Measurements from ENCODE around the gene TREX2. TPM values are rescaled to one million over a fixed set of nuclear protein-coding genes. Genes with fewer than 3 reads are reported as not detected.

TREX2 gene
- total RNA-seq, 1 experiment from 2014 or later: 1.1 TPM

- Histone ChIP-seq H4K91ac (ENCODE audit: insufficient read length, low read depth, low read length) (no peak overlapping the region), H3K14ac (ENCODE audit: insufficient read depth, low read length) (no peak overlapping the region), H3K79me1 (ENCODE audit: insufficient read depth, low read depth, low read length, poor library complexity, severe bottlenecking) (no peaks in the 10 kb centered on the region), H2AFZ (ENCODE audit: low read length) (no peak overlapping the region), H3K23me2 (ENCODE audit: insufficient read length, low read depth, low read length, poor library complexity, severe bottlenecking) (no peaks in the 10 kb centered on the region), H3K9me3 (ENCODE audit: control insufficient read depth, low read depth, low read length) (peaks cover 45% of the 10 kb centered on the region), H3K56ac (ENCODE audit: insufficient read length, low read depth, low read length) (no peak overlapping the region), H2BK15ac (ENCODE audit: low read depth, low read length) (no peak overlapping the region), H2BK5ac (ENCODE audit: insufficient read length, low read length) (no peak overlapping the region), H3K27me3 (ENCODE audit: insufficient read depth, low read length) (no peaks in the 10 kb centered on the region), H4K8ac (replicated peaks; ENCODE audit: insufficient read length, low read depth, low read length) (no peak overlapping the region), H3K27ac (ENCODE audit: insufficient read length, low read depth, low read length) (no peak overlapping the region), H2BK20ac (ENCODE audit: low read depth, low read length, poor library complexity, severe bottlenecking) (no peak overlapping the region), H4K5ac (ENCODE audit: insufficient read length, low read depth, low read length) (no peak overlapping the region), H3K79me2 (ENCODE audit: insufficient read depth, low read length) (no peaks in the 10 kb centered on the region), H3K4me2 (ENCODE audit: insufficient read depth, insufficient read length, low read length) (no peak overlapping the region), H3K18ac (ENCODE audit: insufficient read length, low read depth, low read length) (no peak overlapping the region), H3T11ph (ENCODE audit: low read length) (no peak overlapping the region), H2BK12ac (ENCODE audit: insufficient read length, low read depth, low read length) (no peak overlapping the region), H3K4me1 (ENCODE audit: insufficient read depth, low read length) (no peaks in the 10 kb centered on the region), H3K23ac (ENCODE audit: insufficient read length, low read depth, low read length) (no peak overlapping the region), H2AK5ac (ENCODE audit: insufficient read length, low read length) (no peak overlapping the region), H3K4ac (ENCODE audit: low read depth, low read length) (no peak overlapping the region), H3K9ac (ENCODE audit: extremely low read depth, insufficient read length, low read length) (no peak overlapping the region), H4K20me1 (ENCODE audit: control insufficient read depth, insufficient read depth, insufficient read length) (no peaks in the 10 kb centered on the region), H2BK120ac (ENCODE audit: low read depth, low read length, poor library complexity, severe bottlenecking) (no peak overlapping the region)
- Mint-ChIP-seq H3K4me1 (no peaks in the 10 kb centered on the region), H3K36me3 (ENCODE audit: insufficient read depth in 1 of 3, low read depth in 3 of 3) (peaks cover 32 to 64% (median 40%) of the 10 kb centered on the region in 3 experiments), H3K27ac (no peak overlapping the region), H3K4me3 (no peak overlapping the region), H3K27me3 (ENCODE audit: low read depth) (no peaks in the 10 kb centered on the region), H3K9me3 (peaks cover 70 to 81% of the 10 kb centered on the region in 2 experiments)
- no peak for DNase-seq
- no CpG with 5 or more reads among the region's 17 CpGs for WGBS (ENCODE audit: extremely low coverage, insufficient read length, low lambda C conversion rate)
- TF ChIP-seq CTCF (conservative IDR thresholded peaks at IDR 0.05): no peak
These were observed 12.1 kb upstream of the TREX2 start for GRCh38 chrX:153457827-153458466.

All from H9 (cell line).